BLaER1 (cell line): ENCODE data around the gene NLRC5.

Experiments
- H3K27ac ChIP-seq: shearing (Covaris generic); formaldehyde crosslinking; 2 replicates; pipeline ENCODE4 v1.8.1; 2022
- H3K27me3 ChIP-seq: shearing (Covaris generic); formaldehyde crosslinking; 2 replicates; pipeline ENCODE4 v1.8.1; 2022
- H3K36me3 ChIP-seq: shearing (Covaris generic); formaldehyde crosslinking; 2 replicates; pipeline ENCODE4 v1.8.1; 2022
- H3K4me1 ChIP-seq: shearing (Covaris generic); formaldehyde crosslinking; 2 replicates; pipeline ENCODE4 v1.8.1; 2022
- H3K4me2 ChIP-seq: shearing (Covaris generic); formaldehyde crosslinking; 2 replicates; pipeline ENCODE4 v1.8.1; 2022
- H3K4me3 ChIP-seq: shearing (Covaris generic); formaldehyde crosslinking; 2 replicates; pipeline ENCODE4 v1.8.1; 2022
- H3K9ac ChIP-seq: shearing (Covaris generic); formaldehyde crosslinking; 2 replicates; pipeline ENCODE4 v1.8.1; 2022
- H3K9me3 ChIP-seq: shearing (Covaris generic); formaldehyde crosslinking; 2 replicates; pipeline ENCODE4 v1.8.1; 2022
- H4K20me1 ChIP-seq: shearing (Covaris generic); formaldehyde crosslinking; 2 replicates; pipeline ENCODE4 v1.8.1; 2022
- Cebpa-rat ChIP-seq: shearing (Covaris generic); IDR thresholded peaks from 2 replicates; pipeline ENCODE4 v1.8.1; 2022

Gene NLRC5

GRCh38 chr16:57125376-57125775 lies 136.0 kb downstream of the NLRC5 start:
- no peak for TF ChIP-seq Cebpa-rat
- no peak overlapping the region for H3K27ac ChIP-seq
- no peaks in the 10 kb centered on the region for H3K27me3 ChIP-seq
- no peak overlapping the region for H3K9ac ChIP-seq
- H3K9me3 ChIP-seq, result no peaks in the 10 kb centered on the region
- H3K4me3 ChIP-seq, result no peak overlapping the region
- H3K4me1 ChIP-seq, result peaks cover 61% of the 10 kb centered on the region
- H3K36me3 ChIP-seq, result peaks cover 67% of the 10 kb centered on the region
- no peaks in the 10 kb centered on the region for H4K20me1 ChIP-seq
- no peak overlapping the region for H3K4me2 ChIP-seq

- Histone ChIP-seq H3K27ac (no peak overlapping the region), H3K27me3 (no peaks in the 10 kb centered on the region), H3K4me2 (no peak overlapping the region), H3K9ac (no peak overlapping the region), H4K20me1 (no peaks in the 10 kb centered on the region), H3K4me3 (no peak overlapping the region), H3K4me1 (peaks cover 64% of the 10 kb centered on the region), H3K36me3 (peaks cover 61% of the 10 kb centered on the region), H3K9me3 (no peaks in the 10 kb centered on the region)
- TF ChIP-seq Cebpa-rat, result no peak
Measured at GRCh38 chr16:57125969-57126368, 136.6 kb downstream of the NLRC5 start.

GRCh38 chr16:57126411-57126810 lies 137.1 kb downstream of the NLRC5 start:
- H3K4me1 ChIP-seq, result peaks cover 69% of the 10 kb centered on the region
- no peak overlapping the region for H3K27ac ChIP-seq
- no peak overlapping the region for H3K9ac ChIP-seq
- no peak overlapping the region for H3K4me3 ChIP-seq
- no peaks in the 10 kb centered on the region for H3K27me3 ChIP-seq
- peaks cover 57% of the 10 kb centered on the region for H3K36me3 ChIP-seq
- H3K4me2 ChIP-seq, result no peak overlapping the region
- H4K20me1 ChIP-seq, result no peaks in the 10 kb centered on the region
- TF ChIP-seq Cebpa-rat, result no peak
- H3K9me3 ChIP-seq, result no peaks in the 10 kb centered on the region

- no peak overlapping the region for H3K9ac ChIP-seq
- H3K27me3 ChIP-seq, result no peaks in the 10 kb centered on the region
- H3K4me2 ChIP-seq, result 0 out of 2 replicates have a peak overlapping the region, but pooled peaks have one; percentile 25
- no peaks in the 10 kb centered on the region for H3K9me3 ChIP-seq
- peaks cover 77% of the 10 kb centered on the region for H3K4me1 ChIP-seq
- peaks cover 49% of the 10 kb centered on the region for H3K36me3 ChIP-seq
- H3K4me3 ChIP-seq, result no peak overlapping the region
- no peak for TF ChIP-seq Cebpa-rat
- no peaks in the 10 kb centered on the region for H4K20me1 ChIP-seq
- peak overlapping the region; percentile 14; the same call in 1 of the 2 replicates for H3K27ac ChIP-seq
Measured at GRCh38 chr16:57127037-57127763, 137.8 kb downstream of the NLRC5 start.

- H3K4me1 ChIP-seq, result peaks cover 82% of the 10 kb centered on the region
- H4K20me1 ChIP-seq, result no peaks in the 10 kb centered on the region
- no peaks in the 10 kb centered on the region for H3K27me3 ChIP-seq
- H3K9me3 ChIP-seq, result no peaks in the 10 kb centered on the region
- H3K9ac ChIP-seq, result no peak overlapping the region
- peaks cover 44% of the 10 kb centered on the region for H3K36me3 ChIP-seq
- H3K4me2 ChIP-seq, result 0 out of 2 replicates have a peak overlapping the region, but pooled peaks have one; percentile 25
- peak overlapping the region; percentile 14; the same call in 1 of the 2 replicates for H3K27ac ChIP-seq
- TF ChIP-seq Cebpa-rat, result no peak
- H3K4me3 ChIP-seq, result no peak overlapping the region
Measured at GRCh38 chr16:57127836-57128235, 138.5 kb downstream of the NLRC5 start.

GRCh38 chr16:57128771-57129389 lies 139.5 kb downstream of the NLRC5 start:
- H3K9me3 ChIP-seq, result no peaks in the 10 kb centered on the region
- no peak overlapping the region for H3K4me3 ChIP-seq
- H4K20me1 ChIP-seq, result no peaks in the 10 kb centered on the region
- H3K4me2 ChIP-seq, result peak overlapping the region; percentile 46
- peaks cover 82% of the 10 kb centered on the region for H3K4me1 ChIP-seq
- peaks cover 44% of the 10 kb centered on the region for H3K36me3 ChIP-seq
- TF ChIP-seq Cebpa-rat, result no peak
- H3K9ac ChIP-seq, result no peak overlapping the region
- H3K27ac ChIP-seq, result peak overlapping the region; percentile 39
- no peaks in the 10 kb centered on the region for H3K27me3 ChIP-seq

- H3K27me3 ChIP-seq, result no peaks in the 10 kb centered on the region
- peaks cover 96% of the 10 kb centered on the region for H3K4me1 ChIP-seq
- no peak overlapping the region for H3K9ac ChIP-seq
- H3K4me2 ChIP-seq, result peak overlapping the region; percentile 98
- no peak overlapping the region for H3K4me3 ChIP-seq
- TF ChIP-seq Cebpa-rat, result no peak
- no peaks in the 10 kb centered on the region for H4K20me1 ChIP-seq
- H3K9me3 ChIP-seq, result no peaks in the 10 kb centered on the region
- H3K27ac ChIP-seq, result peak overlapping the region; percentile 76; the same call in 1 of the 2 replicates
- peaks cover 30% of the 10 kb centered on the region for H3K36me3 ChIP-seq
Measured at GRCh38 chr16:57130950-57131321, 141.6 kb downstream of the NLRC5 start.

GRCh38 chr16:57131351-57131970 lies 142.1 kb downstream of the NLRC5 start:
- H3K9me3 ChIP-seq, result no peaks in the 10 kb centered on the region
- peak overlapping the region; percentile 76 for H3K27ac ChIP-seq
- H3K27me3 ChIP-seq, result no peaks in the 10 kb centered on the region
- peaks cover 97% of the 10 kb centered on the region for H3K4me1 ChIP-seq
- no peak overlapping the region for H3K4me3 ChIP-seq
- H4K20me1 ChIP-seq, result no peaks in the 10 kb centered on the region
- H3K4me2 ChIP-seq, result peak overlapping the region; percentile 98
- peaks cover 25% of the 10 kb centered on the region; the same call in 1 of the 2 replicates for H3K36me3 ChIP-seq
- H3K9ac ChIP-seq, result no peak overlapping the region
- TF ChIP-seq Cebpa-rat, result no peak

GRCh38 chr16:57132470-57132869 lies 143.1 kb downstream of the NLRC5 start:
- peak overlapping the region; percentile 51 for H3K4me3 ChIP-seq
- no peaks in the 10 kb centered on the region for H3K27me3 ChIP-seq
- H4K20me1 ChIP-seq, result no peaks in the 10 kb centered on the region
- peaks cover 20% of the 10 kb centered on the region; the same call in 1 of the 2 replicates for H3K36me3 ChIP-seq
- peak overlapping the region; percentile 67; the same call in 1 of the 2 replicates for H3K9ac ChIP-seq
- peaks cover 97% of the 10 kb centered on the region for H3K4me1 ChIP-seq
- no peak for TF ChIP-seq Cebpa-rat
- H3K4me2 ChIP-seq, result peak overlapping the region; percentile 98
- H3K9me3 ChIP-seq, result no peaks in the 10 kb centered on the region
- peak overlapping the region; percentile 76 for H3K27ac ChIP-seq

- H3K4me3 ChIP-seq, result peak overlapping the region; percentile 51
- no peaks in the 10 kb centered on the region for H3K9me3 ChIP-seq
- H3K27me3 ChIP-seq, result no peaks in the 10 kb centered on the region
- H3K4me1 ChIP-seq, result peaks cover 97% of the 10 kb centered on the region
- H3K4me2 ChIP-seq, result peak overlapping the region; percentile 98
- H3K36me3 ChIP-seq, result peaks cover 17% of the 10 kb centered on the region; the same call in 1 of the 2 replicates
- H4K20me1 ChIP-seq, result no peaks in the 10 kb centered on the region
- H3K27ac ChIP-seq, result peak overlapping the region; percentile 76
- H3K9ac ChIP-seq, result peak overlapping the region; percentile 67
- no peak for TF ChIP-seq Cebpa-rat
Measured at GRCh38 chr16:57133031-57133430, 143.7 kb downstream of the NLRC5 start.
